Progenitor cell of endocrine pancreas (in vitro differentiated cells): ENCODE results near the gene UGT1A5. TPM values are rescaled to one million over a fixed set of nuclear protein-coding genes. Genes with fewer than 3 reads are reported as not detected.
"Not testable (repeated sequence)": the region's sequence is repeated elsewhere in the genome, so short reads cannot be mapped to it uniquely, and the experiment has no call there.

Experiments used
- DNase-seq: peaks from one replicate; pipeline ENCODE4 v3.0.0; 2021; ENCODE audit warnings: low spot score; ENCODE audit not compliant: unreplicated experiment
- H3K27ac Mint-ChIP-seq: 2 replicates; pipeline ENCODE4 v1.8.0; 2021; ENCODE audit warnings: mild to moderate bottlenecking, moderate library complexity, mixed read lengths
- H3K27me3 Mint-ChIP-seq: 2 replicates; pipeline ENCODE4 v1.8.0; 2021; ENCODE audit warnings: mixed read lengths
- H3K36me3 Mint-ChIP-seq: 2 replicates; pipeline ENCODE4 v1.8.0; 2022; ENCODE audit warnings: mixed read lengths; ENCODE audit not compliant: insufficient read depth
- H3K4me1 Mint-ChIP-seq: 2 replicates; pipeline ENCODE4 v1.8.0; 2021; ENCODE audit warnings: low read depth, mixed read lengths
- H3K4me3 Mint-ChIP-seq: 2 replicates; pipeline ENCODE4 v1.8.0; 2021; ENCODE audit warnings: low read depth, mild to moderate bottlenecking, moderate library complexity, mixed read lengths
- H3K9me3 Mint-ChIP-seq: 2 replicates; pipeline ENCODE4 v1.8.0; 2021; ENCODE audit warnings: low read depth, mixed read lengths
- CTCF ChIP-seq: fragments of 200-600 bp; sonication (generic); IDR thresholded peaks from one replicate; pipeline ENCODE4 v1.5.0; 2021; ENCODE audit warnings: antibody characterized with exemption, mild to moderate bottlenecking; ENCODE audit not compliant: unreplicated experiment
- total RNA-seq: library from RNA; stranded (reverse); gene quantifications from 2 replicates; pipeline ENCODE4 v1.2.1, GENCODE V29; 2021

The UGT1A5 gene
- total RNA-seq, 1 donor from 2014 or later: not detected

GRCh38 chr2:233740870-233741269 lies 28.2 kb downstream of the UGT1A5 start:
- no peak overlapping the region for H3K4me3 Mint-ChIP-seq
- H3K27ac Mint-ChIP-seq: no peak overlapping the region
- H3K9me3 Mint-ChIP-seq: peaks cover 13% of the 10 kb centered on the region
- H3K4me1 Mint-ChIP-seq: peaks cover 4% of the 10 kb centered on the region
- no peaks in the 10 kb centered on the region for H3K36me3 Mint-ChIP-seq
- no peak for DNase-seq
- TF ChIP-seq CTCF: no peak
- H3K27me3 Mint-ChIP-seq: peaks cover 4% of the 10 kb centered on the region

GRCh38 chr2:233743464-233744259 lies 31.0 kb downstream of the UGT1A5 start:
- Mint-ChIP-seq H3K27ac (no peak overlapping the region), H3K9me3 (peaks cover 15% of the 10 kb centered on the region), H3K4me1 (peaks cover 4% of the 10 kb centered on the region), H3K4me3 (no peak overlapping the region), H3K27me3 (peaks cover 8% of the 10 kb centered on the region), H3K36me3 (no peaks in the 10 kb centered on the region)
- no peak for TF ChIP-seq CTCF
- no peak for DNase-seq

GRCh38 chr2:233745073-233745755 lies 32.5 kb downstream of the UGT1A5 start:
- H3K27ac Mint-ChIP-seq: no peak overlapping the region
- peaks cover under 1% of the 10 kb centered on the region for H3K36me3 Mint-ChIP-seq
- no peak for DNase-seq
- H3K4me1 Mint-ChIP-seq: peaks cover 4% of the 10 kb centered on the region
- H3K9me3 Mint-ChIP-seq: peaks cover 23% of the 10 kb centered on the region
- H3K27me3 Mint-ChIP-seq: peaks cover 12% of the 10 kb centered on the region
- TF ChIP-seq CTCF: no peak
- no peak overlapping the region for H3K4me3 Mint-ChIP-seq

GRCh38 chr2:233745838-233746237 lies 33.1 kb downstream of the UGT1A5 start:
- Mint-ChIP-seq H3K27me3 (peaks cover 12% of the 10 kb centered on the region), H3K9me3 (peaks cover 25% of the 10 kb centered on the region)
- H3K4me3 Mint-ChIP-seq, H3K36me3 Mint-ChIP-seq, DNase-seq, H3K4me1 Mint-ChIP-seq, H3K27ac Mint-ChIP-seq: not testable (repeated sequence)

GRCh38 chr2:233746475-233747282 lies 34.0 kb downstream of the UGT1A5 start:
- no peak overlapping the region for H3K27ac Mint-ChIP-seq
- H3K36me3 Mint-ChIP-seq: peaks cover 1% of the 10 kb centered on the region
- H3K27me3 Mint-ChIP-seq: peaks cover 12% of the 10 kb centered on the region
- no peak for TF ChIP-seq CTCF
- peaks cover 4% of the 10 kb centered on the region for H3K4me1 Mint-ChIP-seq
- no peak overlapping the region for H3K4me3 Mint-ChIP-seq
- H3K9me3 Mint-ChIP-seq: peaks cover 33% of the 10 kb centered on the region
- no peak for DNase-seq
